OCI-LY7 (cell line): ENCODE data around the gene ANKRD63. TPM values are rescaled to one million over a fixed set of nuclear protein-coding genes. Genes with fewer than 3 reads are reported as not detected.

Experiments
- BruUV-seq: library from RNA; stranded (reverse); fragments of 400-500 nt; replicated peaks from 2 replicates; lab custom pipeline; 2021; lab: Mats Ljungman, UMichigan
- CTCF ChIA-PET: fragments of 300-600 bp; sonication (Branson Sonifier 250); formaldehyde crosslinking; loops from one replicate; lab custom pipeline; 2022; ENCODE audit warnings: antibody characterized with exemption; ENCODE audit not compliant: unreplicated experiment; lab: Charles Lee
- POLR2A ChIA-PET: fragments of 300-600 bp; sonication (Branson Sonifier 250); formaldehyde crosslinking; loops from one replicate; lab custom pipeline; 2022; ENCODE audit warnings: antibody characterized with exemption; lab: Charles Lee
- DNase-seq: peaks from one replicate; pipeline ENCODE4 v3.0.0-alpha.2; 2015; ENCODE audit warnings: low spot score
- H2AFZ ChIP-seq: fragments of 200-600 bp; sonication (generic), shearing (Covaris generic); 2 replicates; pipeline ENCODE4 v1.6.1; 2014; ENCODE audit warnings: mild to moderate bottlenecking, antibody characterized with exemption, low read length, moderate library complexity
- H3K27ac ChIP-seq: fragments of 200-600 bp; sonication (generic); 2 replicates; pipeline ENCODE4 v1.5.1; 2014; ENCODE audit warnings: mixed run types, low read depth, mild to moderate bottlenecking, moderate library complexity, low read length, inconsistent platforms; ENCODE audit not compliant: poor library complexity, severe bottlenecking
- H3K36me3 ChIP-seq: fragments of 200-600 bp; sonication (generic); 2 replicates; pipeline ENCODE4 v1.6.1; 2014; ENCODE audit warnings: mild to moderate bottlenecking, antibody characterized with exemption, low read length, moderate library complexity, mixed read lengths; ENCODE audit not compliant: insufficient read depth
- H3K4me1 ChIP-seq: fragments of 200-600 bp; sonication (generic); 2 replicates; pipeline ENCODE4 v1.5.1; 2014; ENCODE audit warnings: mild to moderate bottlenecking, low read length; ENCODE audit not compliant: insufficient read depth, poor library complexity, severe bottlenecking
- H3K4me2 ChIP-seq: fragments of 200-600 bp; sonication (generic); 2 replicates; pipeline ENCODE4 v1.6.1; 2014; ENCODE audit warnings: mild to moderate bottlenecking, low read length
- H3K4me3 ChIP-seq: fragments of 200-600 bp; sonication (generic); 2 replicates; pipeline ENCODE4 v1.5.1; 2014; ENCODE audit warnings: mild to moderate bottlenecking, low read depth, low read length; ENCODE audit not compliant: poor library complexity, severe bottlenecking
- H3K79me2 ChIP-seq: fragments of 200-600 bp; sonication (generic); 2 replicates; pipeline ENCODE4 v1.6.1; 2016; ENCODE audit warnings: low read depth, mild to moderate bottlenecking, low read length, moderate library complexity, mixed read lengths; ENCODE audit not compliant: insufficient read depth
- H3K9me2 ChIP-seq: fragments of 200-600 bp; sonication (generic); 2 replicates; pipeline ENCODE4 v1.6.1; 2016; ENCODE audit warnings: mild to moderate bottlenecking, low read length, mixed read lengths; ENCODE audit not compliant: insufficient read depth
- H3K9me3 ChIP-seq: fragments of 200-600 bp; sonication (generic); 2 replicates; pipeline ENCODE4 v1.6.1; 2014; ENCODE audit warnings: mild to moderate bottlenecking, mixed run types, low read length, mixed read lengths
- H4K20me1 ChIP-seq: fragments of 200-600 bp; sonication (generic); 2 replicates; pipeline ENCODE4 v1.6.1; 2014; ENCODE audit warnings: mild to moderate bottlenecking, antibody characterized with exemption, low read length, moderate library complexity, mixed read lengths; ENCODE audit not compliant: insufficient read depth
- EZH2phosphoT487 ChIP-seq: fragments of 200-600 bp; sonication (generic); IDR thresholded peaks from 2 replicates; pipeline ENCODE4 v1.6.1; 2018; ENCODE audit warnings: low read depth, borderline replicate concordance, mild to moderate bottlenecking, mixed run types, antibody characterized with exemption, low read length, moderate library complexity, mixed read lengths
- intact Hi-C: fragments of 100-400 bp; cut with micrococcal nuclease; formaldehyde crosslinking; loops from one replicate; pipeline ENCODE4 v1.10.0; 2022; ENCODE audit not compliant: unreplicated experiment
- total RNA-seq, 2 experiments: library from RNA; depleted of rRNA in 1 of 2; stranded (reverse); fragments of >200 nt in 1 of 2; shearing (Covaris generic) in 1 of 2; gene quantifications; 2 replicates each; pipeline ENCODE4 v1.2.3, GENCODE V29; 2014 to 2022
- TF ChIP-seq, protein P1 (sequence below): fragments of 200-600 bp; sonication (generic); conservative IDR thresholded peaks from 2 replicates; pipeline ENCODE4 v1.5.1; 2014; ENCODE audit warnings: mild to moderate bottlenecking, antibody characterized with exemption, low read length, moderate library complexity, mixed read lengths

The ANKRD63 gene
- total RNA-seq, 2 experiments from 2014 or later: not detected

DNA sequence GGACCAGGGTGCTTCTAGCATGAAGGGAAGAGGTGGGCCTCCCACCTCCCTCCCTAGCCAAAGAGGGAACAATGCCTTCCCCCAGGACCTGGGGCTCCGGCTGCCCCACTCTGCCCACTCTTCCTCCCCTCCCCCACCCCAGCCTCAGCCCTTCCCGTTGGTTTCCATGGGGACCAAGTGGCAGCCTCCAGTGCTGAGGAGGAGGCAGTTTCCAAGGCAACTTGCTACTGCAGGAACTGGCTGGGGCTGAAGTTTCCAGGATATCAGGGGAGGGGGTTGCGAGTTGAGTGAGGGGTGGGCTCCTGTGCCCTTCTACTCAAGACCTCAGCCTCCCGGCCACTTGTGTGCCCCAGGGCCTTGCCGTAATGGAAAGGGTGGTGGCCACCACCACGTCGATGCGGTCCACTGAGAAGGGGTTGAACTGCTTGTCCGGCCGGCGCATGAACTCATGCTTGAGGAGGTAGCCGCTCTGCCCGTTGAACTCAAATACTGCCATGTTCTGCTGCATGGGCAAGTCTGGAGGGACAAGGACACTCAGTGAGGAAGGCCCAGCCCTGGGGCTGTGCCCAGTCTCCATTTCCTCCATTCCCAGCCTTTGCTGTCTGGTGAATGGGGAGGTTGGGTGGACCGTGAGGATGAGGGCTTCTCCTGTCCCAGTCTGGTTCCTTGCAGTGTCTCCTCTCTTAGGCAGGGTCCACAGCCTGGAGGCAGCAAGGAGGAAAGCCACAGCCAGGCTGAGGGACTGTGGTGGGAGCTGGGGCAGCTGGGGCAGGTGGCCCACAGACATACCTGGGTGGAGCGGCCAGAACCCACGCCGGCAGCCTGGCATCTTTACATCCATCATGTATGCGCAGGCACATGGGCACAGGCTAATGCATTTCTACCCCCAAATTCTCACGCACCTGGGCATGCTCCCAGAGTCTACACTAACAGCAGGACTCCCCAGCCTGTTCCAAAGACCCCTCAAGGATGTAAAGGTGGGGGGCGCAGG is 11.3 kb upstream of the ANKRD63 start:
- no peaks in the 10 kb centered on the region for H3K9me2 ChIP-seq
- no peak overlapping the region for H3K27ac ChIP-seq
- peaks cover 7% of the 10 kb centered on the region for H3K4me1 ChIP-seq
- no peaks in the 10 kb centered on the region for H4K20me1 ChIP-seq
- TF ChIP-seq EZH2phosphoT487: no peak
- TF ChIP-seq, protein P1, sequence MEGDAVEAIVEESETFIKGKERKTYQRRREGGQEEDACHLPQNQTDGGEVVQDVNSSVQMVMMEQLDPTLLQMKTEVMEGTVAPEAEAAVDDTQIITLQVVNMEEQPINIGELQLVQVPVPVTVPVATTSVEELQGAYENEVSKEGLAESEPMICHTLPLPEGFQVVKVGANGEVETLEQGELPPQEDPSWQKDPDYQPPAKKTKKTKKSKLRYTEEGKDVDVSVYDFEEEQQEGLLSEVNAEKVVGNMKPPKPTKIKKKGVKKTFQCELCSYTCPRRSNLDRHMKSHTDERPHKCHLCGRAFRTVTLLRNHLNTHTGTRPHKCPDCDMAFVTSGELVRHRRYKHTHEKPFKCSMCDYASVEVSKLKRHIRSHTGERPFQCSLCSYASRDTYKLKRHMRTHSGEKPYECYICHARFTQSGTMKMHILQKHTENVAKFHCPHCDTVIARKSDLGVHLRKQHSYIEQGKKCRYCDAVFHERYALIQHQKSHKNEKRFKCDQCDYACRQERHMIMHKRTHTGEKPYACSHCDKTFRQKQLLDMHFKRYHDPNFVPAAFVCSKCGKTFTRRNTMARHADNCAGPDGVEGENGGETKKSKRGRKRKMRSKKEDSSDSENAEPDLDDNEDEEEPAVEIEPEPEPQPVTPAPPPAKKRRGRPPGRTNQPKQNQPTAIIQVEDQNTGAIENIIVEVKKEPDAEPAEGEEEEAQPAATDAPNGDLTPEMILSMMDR: no peak
- CTCF ChIA-PET: no interaction called here
- DNase-seq: no peak
- H3K4me2 ChIP-seq: no peak overlapping the region
- H3K36me3 ChIP-seq: no peaks in the 10 kb centered on the region
- POLR2A ChIA-PET: interaction anchor here (0.6 kb wide), 1 partner anchor 14 kb away, joined by 4 read pairs; no protein-coding TSS in a partner anchor
- intact Hi-C loops: no loop called here
- no TSS peak for BruUV-seq
- no peak overlapping the region for H2AFZ ChIP-seq
- no peak overlapping the region for H3K4me3 ChIP-seq
- H3K9me3 ChIP-seq: no peaks in the 10 kb centered on the region
- no peaks in the 10 kb centered on the region for H3K79me2 ChIP-seq

DNA sequence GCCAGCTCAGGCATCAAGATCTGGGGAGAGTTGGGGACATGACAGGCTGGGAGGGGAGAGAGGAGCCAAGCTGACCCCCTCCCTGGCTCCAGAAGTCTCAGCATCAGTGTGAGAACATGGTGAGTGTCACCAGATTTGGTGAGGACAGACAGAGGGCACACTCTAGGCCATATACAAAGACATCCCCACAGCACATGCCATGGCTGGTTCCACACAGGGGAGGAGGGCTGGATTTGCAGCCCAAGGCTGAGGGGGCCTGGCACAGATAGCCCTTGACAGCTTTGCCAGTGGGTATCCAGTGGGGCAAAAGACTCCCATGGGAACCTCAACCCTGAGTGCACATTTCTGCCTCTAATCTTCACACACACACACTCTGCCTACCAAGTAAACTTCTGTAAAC is 10.1 kb upstream of the ANKRD63 start:
- TF ChIP-seq, protein P1: no peak
- TF ChIP-seq EZH2phosphoT487: no peak
- no peak for DNase-seq
- CTCF ChIA-PET: interaction anchor here (0.6 kb wide), 1 partner anchor 36 kb away, joined by 4 read pairs; no protein-coding TSS in a partner anchor
- Histone ChIP-seq H3K9me2 (no peaks in the 10 kb centered on the region), H3K4me1 (peaks cover 7% of the 10 kb centered on the region), H3K4me3 (no peak overlapping the region), H3K27ac (no peak overlapping the region), H3K36me3 (no peaks in the 10 kb centered on the region), H2AFZ (no peak overlapping the region), H3K4me2 (no peak overlapping the region), H4K20me1 (no peaks in the 10 kb centered on the region), H3K9me3 (no peaks in the 10 kb centered on the region), H3K79me2 (no peaks in the 10 kb centered on the region)
- intact Hi-C loops: no loop called here
- no TSS peak for BruUV-seq
- POLR2A ChIA-PET: interaction anchor here (1.2 kb wide), 1 partner anchor 10 kb away, joined by 3 read pairs; no protein-coding TSS in a partner anchor

DNA sequence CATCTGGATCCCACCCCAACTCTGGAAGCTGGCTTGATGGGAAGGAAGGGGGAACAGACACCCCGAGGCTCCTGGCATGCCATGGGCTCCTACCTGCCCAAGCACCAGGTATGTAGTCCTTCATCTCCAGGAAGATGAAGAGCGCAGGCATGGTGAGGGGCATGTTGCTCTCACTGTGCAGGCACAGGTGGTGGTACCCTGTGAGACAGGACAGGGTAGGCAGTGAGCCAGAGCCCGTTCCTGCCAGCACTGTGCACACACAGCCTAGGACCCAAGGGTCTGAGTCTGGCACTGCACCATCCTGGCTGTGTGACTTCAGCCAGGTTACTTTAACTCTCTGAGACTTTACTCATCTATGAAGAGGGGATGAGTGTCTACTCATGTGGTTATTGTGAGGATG is 9.4 kb upstream of the ANKRD63 start:
- BruUV-seq: no TSS peak
- intact Hi-C loops: no loop called here
- no peak for DNase-seq

More for the DNA sequence above, 9.4 kb upstream of the ANKRD63 start:
- Histone ChIP-seq H3K4me3 (no peak overlapping the region), H3K27ac (no peak overlapping the region), H2AFZ (no peak overlapping the region), H3K4me1 (peaks cover 7% of the 10 kb centered on the region), H3K36me3 (no peaks in the 10 kb centered on the region), H3K79me2 (no peaks in the 10 kb centered on the region), H4K20me1 (no peaks in the 10 kb centered on the region), H3K9me2 (no peaks in the 10 kb centered on the region), H3K4me2 (no peak overlapping the region), H3K9me3 (no peaks in the 10 kb centered on the region)
- ChIA-PET POLR2A (interaction anchor here (1.2 kb wide), 1 partner anchor 11 kb away, joined by 3 read pairs; no protein-coding TSS in a partner anchor), CTCF (no interaction called here)
- TF ChIP-seq, protein P1: no peak
- no peak for TF ChIP-seq EZH2phosphoT487
